Measurements from ENCODE around the gene MS4A15.
"Not testable (repeated sequence)": the region's sequence is repeated elsewhere in the genome, so short reads cannot be mapped to it uniquely, and the experiment has no call there.

MS4A15 gene

GRCh38 chr11:60757231-60757800, 649 bp downstream of the MS4A15 start:
- peak; percentile 38 for DNase-seq

- DNase-seq: not testable (repeated sequence)
Measured at GRCh38 chr11:60758671-60759070, 2.0 kb downstream of the MS4A15 start.

- DNase-seq: not testable (repeated sequence)
Measured at GRCh38 chr11:60759438-60760225, 3.0 kb downstream of the MS4A15 start.

GRCh38 chr11:60761436-60762190, 4.9 kb downstream of the MS4A15 start:
- peak; percentile 31 for DNase-seq

DNA sequence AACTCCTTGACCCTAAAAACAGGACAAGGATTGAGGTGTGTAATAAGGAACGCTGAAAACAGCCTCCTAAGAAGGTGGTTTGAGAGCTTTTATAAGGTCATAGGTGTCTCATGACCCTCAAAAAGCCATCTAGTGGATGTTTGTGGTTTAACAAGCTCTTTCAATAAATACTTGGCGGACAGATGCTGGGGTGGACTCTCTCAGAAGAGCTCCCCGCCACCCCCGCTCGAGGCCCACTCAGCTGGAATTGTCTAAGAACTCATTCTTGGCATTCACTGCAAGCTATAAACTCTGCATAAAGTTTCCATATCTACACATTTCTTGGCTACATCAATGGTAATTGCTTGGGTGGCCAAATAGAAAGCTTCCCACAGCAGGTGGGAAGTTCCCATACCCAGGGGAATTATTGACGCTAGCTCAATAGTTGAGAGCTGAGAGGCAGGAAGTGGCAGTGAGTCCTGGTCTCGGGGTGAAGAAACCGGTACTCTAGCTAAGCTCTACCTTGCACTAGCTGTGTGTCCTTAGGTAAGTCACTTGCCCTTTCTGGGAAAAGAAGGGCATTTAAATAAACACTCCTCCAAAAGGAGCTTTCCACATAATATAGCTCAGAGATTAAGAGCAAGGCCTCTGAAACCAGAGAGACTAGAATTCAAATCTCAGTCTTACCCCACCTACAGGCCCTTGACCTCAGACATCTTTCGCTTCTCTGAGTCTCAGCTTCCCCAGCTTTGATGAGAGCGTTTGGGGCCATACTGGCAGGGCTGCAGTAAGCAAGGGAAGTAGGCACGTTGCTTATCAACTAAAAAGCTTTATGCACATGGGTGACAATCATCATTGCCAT, 6.4 kb downstream of the MS4A15 start:
- peak; percentile 42 for DNase-seq

GRCh38 chr11:60763692-60764369, 7.2 kb downstream of the MS4A15 start:
- DNase-seq: no peak

GRCh38 chr11:60764879-60765278, 8.2 kb downstream of the MS4A15 start:
- DNase-seq: peak; percentile 47

GRCh38 chr11:60765355-60765754, 8.7 kb downstream of the MS4A15 start:
- no peak for DNase-seq

GRCh38 chr11:60766547-60766946, 9.9 kb downstream of the MS4A15 start:
- DNase-seq: no peak

- no peak for DNase-seq
Measured at GRCh38 chr11:60767388-60767811, 10.7 kb downstream of the MS4A15 start.

DNA sequence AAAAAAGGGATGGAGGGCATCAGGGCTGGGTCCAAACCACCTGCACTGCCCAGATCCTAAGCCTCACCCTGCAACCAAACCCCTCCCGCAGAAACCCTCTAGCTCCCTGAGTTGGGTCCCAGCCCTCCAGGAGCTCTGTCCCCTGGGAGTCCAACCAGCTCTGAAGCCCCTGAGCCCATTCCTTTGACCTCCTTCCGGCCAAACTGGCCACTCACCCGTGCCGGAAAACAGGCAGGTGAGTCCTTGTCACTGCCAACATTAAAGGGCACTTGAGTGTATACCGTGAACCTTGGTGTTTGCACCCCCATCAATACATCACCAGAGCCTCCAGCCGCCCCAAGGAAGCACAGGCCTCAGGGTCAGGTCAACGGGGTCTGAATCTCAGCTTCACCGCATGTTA, 11.5 kb downstream of the MS4A15 start:
- DNase-seq: no peak

DNA sequence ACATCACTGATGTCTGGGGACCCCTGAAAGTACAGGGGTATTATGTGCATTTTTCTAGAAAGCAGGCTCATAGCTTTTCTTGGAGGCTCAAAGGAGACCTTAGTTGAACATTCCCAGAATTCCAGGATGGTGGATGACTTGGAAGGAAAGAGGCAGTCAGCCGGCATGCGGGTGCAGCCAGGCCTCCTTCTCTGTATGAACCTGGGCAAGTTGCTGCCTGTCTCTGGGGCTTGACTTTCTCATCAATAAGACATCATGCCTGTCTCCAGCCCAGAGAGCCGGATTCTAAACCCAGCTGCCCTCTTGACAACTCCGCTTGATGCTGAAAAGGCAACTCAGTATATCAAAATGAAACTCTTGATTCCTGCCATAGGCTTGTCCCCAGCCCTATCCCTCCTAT, 12.6 kb downstream of the MS4A15 start:
- DNase-seq: no peak

- no peak for DNase-seq
Measured at GRCh38 chr11:60769811-60770210, 13.1 kb downstream of the MS4A15 start.

- no peak for DNase-seq
Measured at GRCh38 chr11:60771146-60771545, 14.5 kb downstream of the MS4A15 start.

DNA sequence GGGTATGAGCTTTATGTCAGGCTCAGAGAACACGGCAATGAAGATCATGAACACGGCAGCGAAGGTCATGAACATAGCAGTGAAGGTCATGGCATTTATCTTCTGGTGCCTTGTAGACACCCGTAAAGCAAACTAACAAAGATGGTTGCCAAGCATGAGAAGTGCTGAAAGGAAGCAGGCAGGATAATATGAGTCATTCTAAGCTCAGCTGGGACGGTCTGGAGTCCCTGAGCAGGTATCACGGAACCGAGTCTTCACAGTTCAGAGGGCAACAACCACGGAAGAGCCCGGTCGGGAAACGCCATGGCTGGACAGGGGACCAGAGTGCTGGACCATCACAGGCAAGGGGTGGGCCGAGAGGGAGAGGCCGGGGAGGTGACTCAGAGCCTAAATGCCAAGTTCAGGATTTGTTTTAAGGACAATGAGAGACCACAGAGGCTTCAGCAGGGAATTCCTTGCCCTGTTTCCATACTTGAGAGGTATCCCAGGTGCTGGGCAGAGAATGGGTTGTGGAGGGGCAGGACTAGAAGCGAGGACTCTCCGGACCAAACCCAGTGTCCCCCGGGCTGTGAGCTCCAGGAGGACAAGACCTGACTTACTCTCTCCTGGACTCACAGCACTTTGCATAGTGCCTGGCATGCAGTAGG, 15.3 kb downstream of the MS4A15 start:
- no peak for DNase-seq

DNA sequence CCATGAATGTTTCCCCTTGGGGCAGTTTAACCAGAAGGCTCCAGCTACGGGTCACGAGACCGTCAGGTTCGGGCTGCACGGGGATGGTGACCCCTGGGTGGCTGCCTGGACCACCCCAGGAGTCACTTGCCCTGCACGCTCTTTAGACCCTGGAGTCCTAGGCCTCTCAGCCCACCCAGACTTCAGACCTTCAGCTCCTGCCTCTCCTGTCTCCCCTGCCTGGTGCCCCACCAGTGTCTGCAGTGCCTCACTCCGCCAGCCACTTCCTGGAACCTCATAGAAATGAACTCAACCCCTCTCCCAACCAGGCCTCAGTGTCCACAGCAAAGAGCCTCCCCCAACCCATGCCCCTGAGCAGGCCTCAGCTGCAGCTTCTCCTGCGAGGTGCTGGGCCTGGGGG, 16.0 kb downstream of the MS4A15 start:
- no peak for DNase-seq

- no peak for DNase-seq
Measured at GRCh38 chr11:60774726-60775125, 18.1 kb downstream of the MS4A15 start.

DNA sequence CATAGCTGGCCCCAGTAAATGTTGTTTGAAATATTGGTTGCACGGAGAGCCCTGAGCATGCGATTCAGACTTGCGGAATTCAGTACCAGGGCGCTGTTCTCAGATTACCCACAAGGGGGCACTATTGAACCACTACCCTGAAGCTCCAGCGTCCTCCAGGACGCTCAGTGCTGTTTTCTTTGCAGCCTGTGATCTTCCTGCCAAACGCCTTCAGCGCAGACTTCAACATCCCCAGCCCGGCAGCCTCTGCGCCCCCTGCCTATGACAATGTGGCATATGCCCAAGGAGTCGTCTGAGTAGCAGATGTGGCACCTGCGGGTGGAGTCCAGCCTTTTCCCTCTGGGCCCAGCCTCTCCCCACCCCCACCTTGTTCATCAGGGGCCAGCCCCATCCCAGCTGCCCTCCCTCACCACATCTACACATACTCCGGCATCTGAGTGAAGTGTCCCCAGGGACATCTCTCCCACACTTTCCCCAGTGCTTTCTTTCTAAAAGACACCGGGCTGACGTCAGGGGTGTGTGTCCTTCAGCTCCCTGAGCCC, 18.8 kb downstream of the MS4A15 start:
- peak; percentile 82 for DNase-seq

- DNase-seq: no peak
Measured at GRCh38 chr11:60776167-60776566, 19.5 kb downstream of the MS4A15 start.

GRCh38 chr11:60777106-60777505, 20.4 kb downstream of the MS4A15 start:
- DNase-seq: no peak

DNA sequence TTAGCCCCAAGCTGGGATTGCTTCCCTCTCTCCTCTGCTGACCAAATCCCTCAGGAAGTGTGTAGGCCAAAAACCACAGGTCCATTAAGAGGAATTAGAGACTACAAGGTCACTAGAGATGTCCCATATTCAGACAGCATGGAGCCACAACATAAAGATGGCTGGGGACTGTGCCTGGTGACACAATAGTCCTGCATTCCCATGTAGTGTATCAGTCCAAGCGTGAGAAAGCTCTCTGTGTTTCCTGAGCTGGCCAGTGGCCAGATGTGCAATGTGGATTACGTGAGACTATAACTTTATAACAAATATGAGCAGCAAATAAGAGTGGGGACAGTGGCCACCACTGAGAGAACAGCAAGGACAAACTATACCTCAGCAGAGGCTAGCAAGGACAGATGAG, 20.9 kb downstream of the MS4A15 start:
- DNase-seq: no peak

- no peak for DNase-seq
Measured at GRCh38 chr11:60780065-60780464, 23.4 kb downstream of the MS4A15 start.

All from NCI-H2029 treated with DMSO at 0.1 percent for 48 hours (cell line).